GM12878 (cell line): ENCODE data around the gene ZBTB39. TPM values are rescaled to one million over a fixed set of nuclear protein-coding genes. Genes with fewer than 3 reads are reported as not detected.

Experiments used
- ATAC-seq: fragments of 200-7000 bp; cut with Tn5 transposase; 3 replicates; pipeline ENCODE4 v1.9.1; 2020; ENCODE audit warnings: mild to moderate bottlenecking, moderate library complexity
- BruUV-seq: library from RNA; stranded (reverse); fragments of 400-500 nt; replicated peaks from 2 replicates; lab custom pipeline; 2021; lab: Mats Ljungman, UMichigan
- CTCF ChIA-PET: fragments of 300-600 bp; sonication (Branson Sonifier 250); formaldehyde crosslinking; extraction: SDS; loops from one replicate; lab custom pipeline; 2021; ENCODE audit warnings: inconsistent platforms; lab: Yijun Ruan, JAX
- POLR2A ChIA-PET: fragments of 350-600 bp; formaldehyde crosslinking; extraction: SDS; loops from one replicate; lab custom pipeline; 2021; ENCODE audit warnings: inconsistent platforms; lab: Charles Lee
- RAD21 ChIA-PET: fragments of 300-600 bp; sonication (Branson Sonifier 250); formaldehyde crosslinking; loops from one replicate; lab custom pipeline; 2023; ENCODE audit warnings: antibody characterized with exemption; ENCODE audit not compliant: unreplicated experiment; lab: Charles Lee
- SMC1A ChIA-PET: fragments of 300-600 bp; sonication (Branson Sonifier 250); formaldehyde crosslinking; loops from one replicate; lab custom pipeline; 2023; ENCODE audit not compliant: unreplicated experiment, uncharacterized antibody; lab: Charles Lee
- DNase-seq: peaks from one replicate; pipeline ENCODE4 v3.0.0-alpha.2; 2011; ENCODE audit warnings: low read depth, low spot score
- FAIRE-seq: peaks from 3 replicates; lab custom pipeline; 2011; peaks lifted over from hg19 to GRCh38; lab: Jason Lieb, UNC
- H2AFZ ChIP-seq: 2 replicates; pipeline ENCODE4 v1.6.0; 2011; ENCODE audit warnings: low read depth, low read length, control low read depth; ENCODE audit not compliant: control insufficient read depth
- H3K27ac ChIP-seq: 2 replicates; pipeline ENCODE4 v1.5.1; 2011; ENCODE audit warnings: control low read depth; ENCODE audit not compliant: control insufficient read depth, insufficient read depth
- H3K27me3 ChIP-seq, 2 experiments: replicated peaks in 1 of 2; 2 replicates each; pipeline versions ENCODE4 v1.6.0 to v1.6.1; 2011; ENCODE audit warnings: low read length in 1 of 2; ENCODE audit not compliant: control insufficient read depth in 2 of 2, insufficient read depth in 2 of 2
- H3K36me3 ChIP-seq, 2 experiments: 2 replicates each; pipeline ENCODE4 v1.5.1; 2011; ENCODE audit warnings: low read length in 1 of 2; ENCODE audit not compliant: control insufficient read depth in 2 of 2, insufficient read depth in 2 of 2
- H3K4me1 ChIP-seq: 2 replicates; pipeline ENCODE4 v1.6.1; 2011; ENCODE audit warnings: mild to moderate bottlenecking, low read length, moderate library complexity, mixed read lengths; ENCODE audit not compliant: control insufficient read depth, insufficient read depth
- H3K4me2 ChIP-seq: 2 replicates; pipeline ENCODE4 v1.6.0; 2011; ENCODE audit warnings: control low read depth; ENCODE audit not compliant: control insufficient read depth, insufficient read depth
- H3K4me3 ChIP-seq: fragments of 200-600 bp; sonication (generic); 2 replicates; pipeline ENCODE4 v1.5.1; 2016
- H3K79me2 ChIP-seq: 2 replicates; pipeline ENCODE4 v1.6.0; 2011; ENCODE audit warnings: low read length; ENCODE audit not compliant: control insufficient read depth, insufficient read depth
- H3K9ac ChIP-seq: 2 replicates; pipeline ENCODE4 v1.8.0; 2011; ENCODE audit warnings: low read length, control low read depth, mixed read lengths; ENCODE audit not compliant: control insufficient read depth, insufficient read depth
- H3K9me3 ChIP-seq: replicated peaks from 3 replicates; pipeline ENCODE4 v1.5.1; 2011; ENCODE audit warnings: mild to moderate bottlenecking, low read length; ENCODE audit not compliant: control insufficient read depth, insufficient read depth
- H4K20me1 ChIP-seq: 2 replicates; pipeline ENCODE4 v1.6.0; 2011; ENCODE audit not compliant: control insufficient read depth, insufficient read depth
- CREB1 ChIP-seq: IDR thresholded peaks from 2 replicates; pipeline ENCODE4 v1.6.1; 2012; ENCODE audit warnings: low read depth, mild to moderate bottlenecking, inconsistent platforms
- DPF2 ChIP-seq: fragments of 450-650 bp; IDR thresholded peaks from 2 replicates; pipeline ENCODE4 v1.6.1; 2017; ENCODE audit warnings: mild to moderate bottlenecking
- HSF1 ChIP-seq: fragments of 150-350 bp; IDR thresholded peaks from 2 replicates; pipeline ENCODE4 v1.6.1; 2014; ENCODE audit warnings: mild to moderate bottlenecking, low read depth, low read length
- LARP7 ChIP-seq: fragments of 450-650 bp; IDR thresholded peaks from 2 replicates; pipeline ENCODE4 v1.6.1; 2017; ENCODE audit warnings: mild to moderate bottlenecking
- MYC ChIP-seq: IDR thresholded peaks from 2 replicates; pipeline ENCODE4 v1.6.1; 2011; ENCODE audit warnings: mild to moderate bottlenecking, low read length, moderate library complexity, inconsistent platforms; ENCODE audit not compliant: insufficient read depth, insufficient replicate concordance, insufficient read length, severe bottlenecking
- NFYA ChIP-seq: IDR thresholded peaks from 2 replicates; pipeline ENCODE4 v1.6.1; 2011; ENCODE audit warnings: low read depth, mild to moderate bottlenecking, low read length, improper control_type of control experiment, borderline replicate concordance
- NR2C2 ChIP-seq: IDR thresholded peaks from 2 replicates; pipeline ENCODE4 v1.6.1; 2011; ENCODE audit warnings: borderline replicate concordance, low read depth; ENCODE audit not compliant: control insufficient read depth, insufficient read length
- SUPT20H ChIP-seq: IDR thresholded peaks from 2 replicates; pipeline ENCODE4 v1.6.1; 2011; ENCODE audit warnings: low read depth, mild to moderate bottlenecking, low read length, moderate library complexity, borderline replicate concordance; ENCODE audit not compliant: control insufficient read depth
- SUZ12 ChIP-seq: fragments of 200-600 bp; sonication (generic); IDR thresholded peaks from one replicate; pipeline ENCODE4 v1.6.1; 2018; ENCODE audit warnings: antibody characterized with exemption, mild to moderate bottlenecking; ENCODE audit not compliant: unreplicated experiment
- TCF12 ChIP-seq: IDR thresholded peaks from 2 replicates; pipeline ENCODE4 v1.6.1; 2011; ENCODE audit warnings: low read depth, mild to moderate bottlenecking, low read length
- WRNIP1 ChIP-seq: IDR thresholded peaks from 2 replicates; pipeline ENCODE4 v1.6.1; 2011; ENCODE audit warnings: low read depth, low read length, improper control_type of control experiment, borderline replicate concordance
- ZNF207 ChIP-seq: fragments of 450-650 bp; IDR thresholded peaks from 2 replicates; pipeline ENCODE4 v1.6.1; 2014; ENCODE audit warnings: antibody characterized with exemption, mild to moderate bottlenecking, borderline replicate concordance
- WGBS: methylation state at CpG from one replicate; pipeline ENCODE4 v1.1.6; 2016; ENCODE audit warnings: low lambda C conversion rate; ENCODE audit not compliant: insufficient replicate concordance, insufficient coverage; ENCODE audit errors: missing lambda C conversion rate; 5-methylcytosine and 5-hydroxymethylcytosine counted together
- in situ Hi-C: fragments of 300-500 bp; cut with MboI; formaldehyde crosslinking; loops from 9 replicates; pipeline ENCODE4 v1.14.3; 2018; ENCODE audit warnings: mixed read lengths
- intact Hi-C: fragments of 100-400 bp; cut with micrococcal nuclease; formaldehyde crosslinking; loops from one replicate; pipeline ENCODE4 v1.14.2; 2022; ENCODE audit not compliant: unreplicated experiment
- polyA plus RNA-seq, 11 experiments: library from polyadenylated mRNA; depleted of rRNA in 4 of 11; unstranded in 6 of 11; stranded (reverse) in 5 of 11; fragments of >200 nt; fragmentation: Nextera tagmentation in 4 of 11; fragmentation: Illumina TruSeq in 1 of 11; extraction: Ambion mirVana in 4 of 11; extraction: Trizol in 1 of 11; gene quantifications; 1 replicate in 1 of 11; 2 replicates in 10 of 11; pipeline versions ENCODE4 v1.2.1 to v1.2.3, GENCODE V29; 2011 to 2016; ENCODE audit warnings: inconsistent platforms in 2 of 11, missing spikeins in 2 of 11, low read depth in 1 of 11
- total RNA-seq, 4 experiments: library from RNA; depleted of rRNA in 3 of 4; stranded (reverse); fragments of >200 nt in 3 of 4; fragmentation: Illumina TruSeq in 1 of 4; extraction: Trizol in 1 of 4; gene quantifications; 2 replicates each; pipeline versions ENCODE4 v1.2.1 to v1.2.3, GENCODE V29; 2013 to 2021
- TF ChIP-seq, protein P1 (sequence below): IDR thresholded peaks from 2 replicates; pipeline ENCODE4 v1.6.1; 2011; ENCODE audit warnings: borderline replicate concordance, low read depth, mild to moderate bottlenecking, moderate library complexity, mixed read lengths, low read length; ENCODE audit not compliant: insufficient read depth; ENCODE audit errors: extremely low read length
- TF ChIP-seq, protein P2 (sequence below): fragments of 450-650 bp; IDR thresholded peaks from 2 replicates; pipeline ENCODE4 v1.6.1; 2017; ENCODE audit warnings: mild to moderate bottlenecking, moderate library complexity

ZBTB39 gene
- total and polyA plus RNA-seq, 10 of the 15 experiments (the other 5 are each of a cell fraction or from before 2014, with no cell fraction given), result 0.88 to 6.8 (median 4.4) TPM

- no TSS peak for BruUV-seq
- H3K27me3 ChIP-seq, result no peaks in the 10 kb centered on the region
- no peaks in the 10 kb centered on the region for H3K4me1 ChIP-seq
- SMC1A ChIA-PET, result interaction anchor here (1.0 to 4.4 kb wide), 8 partner anchors 10 to 211 kb away, joined by 3 to 19 read pairs (median 3); partner anchors contain the start of genes SHMT2 and STAT6
- H3K9ac ChIP-seq, result no peak overlapping the region
- no peak overlapping the region for H3K27ac ChIP-seq
- CTCF ChIA-PET, result interaction anchor here (1.1 to 3.5 kb wide), 9 partner anchors 8 to 93 kb away, joined by 3 to 13 read pairs (median 6); partner anchors contain the start of genes STAT6 and ZBTB39
- POLR2A ChIA-PET, result no interaction called here
- FAIRE-seq, result no peak
- WGBS, result 0% methylated on average over 1 of the region's 1 CpG
- no peak overlapping the region for H2AFZ ChIP-seq
- TF ChIP-seq NFYA (no peak), SUPT20H (no peak), ZNF207 (no peak), SUZ12 (no peak), DPF2 (no peak), CREB1 (no peak), HSF1 (no peak), MYC (no peak), TCF12 (no peak), LARP7 (no peak), WRNIP1 (no peak), NR2C2 (no peak)
- TF ChIP-seq, protein P1, sequence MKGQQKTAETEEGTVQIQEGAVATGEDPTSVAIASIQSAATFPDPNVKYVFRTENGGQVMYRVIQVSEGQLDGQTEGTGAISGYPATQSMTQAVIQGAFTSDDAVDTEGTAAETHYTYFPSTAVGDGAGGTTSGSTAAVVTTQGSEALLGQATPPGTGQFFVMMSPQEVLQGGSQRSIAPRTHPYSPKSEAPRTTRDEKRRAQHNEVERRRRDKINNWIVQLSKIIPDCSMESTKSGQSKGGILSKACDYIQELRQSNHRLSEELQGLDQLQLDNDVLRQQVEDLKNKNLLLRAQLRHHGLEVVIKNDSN, result no peak
- TF ChIP-seq, protein P2, sequence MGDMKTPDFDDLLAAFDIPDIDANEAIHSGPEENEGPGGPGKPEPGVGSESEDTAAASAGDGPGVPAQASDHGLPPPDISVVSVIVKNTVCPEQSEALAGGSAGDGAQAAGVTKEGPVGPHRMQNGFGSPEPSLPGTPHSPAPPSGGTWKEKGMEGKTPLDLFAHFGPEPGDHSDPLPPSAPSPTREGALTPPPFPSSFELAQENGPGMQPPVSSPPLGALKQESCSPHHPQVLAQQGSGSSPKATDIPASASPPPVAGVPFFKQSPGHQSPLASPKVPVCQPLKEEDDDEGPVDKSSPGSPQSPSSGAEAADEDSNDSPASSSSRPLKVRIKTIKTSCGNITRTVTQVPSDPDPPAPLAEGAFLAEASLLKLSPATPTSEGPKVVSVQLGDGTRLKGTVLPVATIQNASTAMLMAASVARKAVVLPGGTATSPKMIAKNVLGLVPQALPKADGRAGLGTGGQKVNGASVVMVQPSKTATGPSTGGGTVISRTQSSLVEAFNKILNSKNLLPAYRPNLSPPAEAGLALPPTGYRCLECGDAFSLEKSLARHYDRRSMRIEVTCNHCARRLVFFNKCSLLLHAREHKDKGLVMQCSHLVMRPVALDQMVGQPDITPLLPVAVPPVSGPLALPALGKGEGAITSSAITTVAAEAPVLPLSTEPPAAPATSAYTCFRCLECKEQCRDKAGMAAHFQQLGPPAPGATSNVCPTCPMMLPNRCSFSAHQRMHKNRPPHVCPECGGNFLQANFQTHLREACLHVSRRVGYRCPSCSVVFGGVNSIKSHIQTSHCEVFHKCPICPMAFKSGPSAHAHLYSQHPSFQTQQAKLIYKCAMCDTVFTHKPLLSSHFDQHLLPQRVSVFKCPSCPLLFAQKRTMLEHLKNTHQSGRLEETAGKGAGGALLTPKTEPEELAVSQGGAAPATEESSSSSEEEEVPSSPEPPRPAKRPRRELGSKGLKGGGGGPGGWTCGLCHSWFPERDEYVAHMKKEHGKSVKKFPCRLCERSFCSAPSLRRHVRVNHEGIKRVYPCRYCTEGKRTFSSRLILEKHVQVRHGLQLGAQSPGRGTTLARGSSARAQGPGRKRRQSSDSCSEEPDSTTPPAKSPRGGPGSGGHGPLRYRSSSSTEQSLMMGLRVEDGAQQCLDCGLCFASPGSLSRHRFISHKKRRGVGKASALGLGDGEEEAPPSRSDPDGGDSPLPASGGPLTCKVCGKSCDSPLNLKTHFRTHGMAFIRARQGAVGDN, result no peak
- H3K4me2 ChIP-seq, result no peak overlapping the region
- no peak for ATAC-seq
- RAD21 ChIA-PET, result interaction anchor here (1.0 to 2.6 kb wide), 2 partner anchors 17 to 93 kb away, joined by 3 to 9 read pairs; partner anchors contain the start of gene STAT6
- DNase-seq, result no peak
- no peaks in the 10 kb centered on the region for H3K36me3 ChIP-seq
- H3K79me2 ChIP-seq, result no peaks in the 10 kb centered on the region
- H4K20me1 ChIP-seq, result no peaks in the 10 kb centered on the region
- intact Hi-C loops, result no loop called here
- H3K4me3 ChIP-seq, result no peak overlapping the region
- no peaks in the 10 kb centered on the region for H3K9me3 ChIP-seq
- in situ Hi-C loops, result no loop called here
These were observed 12.6 kb upstream of the ZBTB39 start for GRCh38 chr12:57018906-57019305.
